Measurements from ENCODE around the gene ZFP69B.
A peak's percentile ranks its signal among the peaks of the same experiment; 100 is the strongest.

The ZFP69B gene

GRCh38 chr1:40449684-40450494, at the start of gene ZFP69B:
Gene ZFP69B (plus strand): TSS chr1:40450476. CDS start chr1:40450962, 486 bp downstream.
- DNase-seq (ENCODE audit: low read depth in 3 of 3) = peak; percentile 78 to 83 (median 79)

- no peak for DNase-seq (ENCODE audit: low read depth in 3 of 3)
Observed at GRCh38 chr1:40401473-40402201, 48.6 kb upstream of the ZFP69B start.

- DNase-seq (ENCODE audit: low read depth in 3 of 3) = no peak
Observed at GRCh38 chr1:40404670-40405462, 45.4 kb upstream of the ZFP69B start.

- DNase-seq (ENCODE audit: low read depth in 3 of 3) = no peak
Observed at GRCh38 chr1:40405812-40406211, 44.5 kb upstream of the ZFP69B start.

- no peak for DNase-seq (ENCODE audit: low read depth in 3 of 3)
Observed at GRCh38 chr1:40407453-40407852, 42.8 kb upstream of the ZFP69B start.

GRCh38 chr1:40409467-40409866, 40.8 kb upstream of the ZFP69B start:
- DNase-seq (ENCODE audit: low read depth in 3 of 3) = no peak

GRCh38 chr1:40411294-40411693, 39.0 kb upstream of the ZFP69B start:
- DNase-seq (ENCODE audit: low read depth in 3 of 3) = no peak

GRCh38 chr1:40411843-40412242, 38.4 kb upstream of the ZFP69B start:
- DNase-seq (ENCODE audit: low read depth in 3 of 3) = no peak

- no peak for DNase-seq (ENCODE audit: low read depth in 3 of 3)
Observed at GRCh38 chr1:40413527-40414252, 36.6 kb upstream of the ZFP69B start.

GRCh38 chr1:40414331-40414730, 35.9 kb upstream of the ZFP69B start:
- DNase-seq (ENCODE audit: low read depth in 3 of 3) = no peak

- no peak for DNase-seq (ENCODE audit: low read depth in 3 of 3)
Observed at GRCh38 chr1:40416709-40417108, 33.6 kb upstream of the ZFP69B start.

- no peak for DNase-seq (ENCODE audit: low read depth in 3 of 3)
Observed at GRCh38 chr1:40421431-40422384, 28.6 kb upstream of the ZFP69B start.

- no peak for DNase-seq (ENCODE audit: low read depth in 3 of 3)
Observed at GRCh38 chr1:40422630-40423263, 27.5 kb upstream of the ZFP69B start.

- no peak for DNase-seq (ENCODE audit: low read depth in 3 of 3)
Observed at GRCh38 chr1:40423264-40423642, 27.0 kb upstream of the ZFP69B start.

- DNase-seq (ENCODE audit: low read depth in 3 of 3) = no peak
Observed at GRCh38 chr1:40423951-40424618, 26.2 kb upstream of the ZFP69B start.

GRCh38 chr1:40425198-40425597, 25.1 kb upstream of the ZFP69B start:
- DNase-seq (ENCODE audit: low read depth in 3 of 3) = no peak

GRCh38 chr1:40431385-40431784, 18.9 kb upstream of the ZFP69B start:
- no peak for DNase-seq (ENCODE audit: low read depth in 3 of 3)

GRCh38 chr1:40432644-40433390, 17.5 kb upstream of the ZFP69B start:
- no peak for DNase-seq (ENCODE audit: low read depth in 3 of 3)

- DNase-seq (ENCODE audit: low read depth in 3 of 3) = no peak
Observed at GRCh38 chr1:40435471-40435870, 14.8 kb upstream of the ZFP69B start.
